ENCODE measurements around the gene USP6NL.
"Not testable (repeated sequence)": the region's sequence is repeated elsewhere in the genome, so short reads cannot be mapped to it uniquely, and the experiment has no call there.

The USP6NL gene

DNA sequence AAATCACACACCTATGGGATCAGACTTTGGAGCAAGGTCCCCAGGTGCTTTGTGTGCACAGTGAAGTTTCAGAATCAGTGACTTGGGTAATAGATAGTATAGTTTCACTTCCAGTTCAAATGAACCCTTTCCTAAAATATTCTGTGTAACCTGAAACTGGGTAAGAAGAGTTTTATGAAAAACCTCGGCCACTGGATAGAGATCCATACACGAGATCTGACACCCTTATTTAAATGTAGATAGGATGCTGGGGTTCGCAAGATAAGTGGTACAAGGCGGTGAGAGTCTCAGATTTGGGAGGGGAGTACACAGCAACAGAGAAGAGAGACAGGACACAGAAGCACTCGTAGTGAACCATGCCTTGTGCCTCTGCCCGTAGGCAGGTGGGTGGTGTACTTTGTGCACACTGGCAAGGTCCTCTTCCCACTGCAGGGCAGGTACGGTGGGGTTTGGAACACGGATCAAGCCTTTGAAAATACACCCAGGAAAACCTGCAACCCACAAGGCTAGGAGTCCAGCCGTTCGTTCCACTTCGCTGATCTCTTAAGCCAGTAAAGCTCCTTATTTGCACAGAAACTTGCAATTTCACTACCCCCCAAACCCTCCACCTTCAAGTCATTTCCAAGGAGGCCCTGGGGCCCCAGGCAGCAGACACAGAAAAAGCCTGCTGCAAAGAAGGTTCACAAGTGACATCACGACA lies 162.8 kb downstream of the USP6NL start:
- H3K4me3 ChIP-seq (ENCODE audit: low read depth, low read length) = no peak overlapping the region

DNA sequence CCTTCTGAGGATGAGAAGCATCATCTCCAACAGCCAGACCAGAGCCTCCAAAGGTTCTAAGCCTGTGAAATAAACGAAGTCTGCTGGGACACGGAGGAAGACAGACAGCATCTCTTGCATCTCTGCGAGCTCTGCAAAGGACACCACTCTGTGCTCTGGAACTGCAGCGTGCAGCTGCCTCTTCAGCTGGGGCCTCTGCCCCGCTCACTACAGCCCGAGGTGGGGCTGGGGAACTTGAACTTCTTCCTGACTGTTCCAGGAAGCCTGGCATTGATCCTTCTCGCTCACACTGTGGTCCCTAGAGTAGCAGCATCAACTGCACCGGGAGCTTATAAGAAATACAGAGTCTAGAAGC lies 163.3 kb downstream of the USP6NL start:
- no peak overlapping the region for H3K4me3 ChIP-seq (ENCODE audit: low read depth, low read length)

DNA sequence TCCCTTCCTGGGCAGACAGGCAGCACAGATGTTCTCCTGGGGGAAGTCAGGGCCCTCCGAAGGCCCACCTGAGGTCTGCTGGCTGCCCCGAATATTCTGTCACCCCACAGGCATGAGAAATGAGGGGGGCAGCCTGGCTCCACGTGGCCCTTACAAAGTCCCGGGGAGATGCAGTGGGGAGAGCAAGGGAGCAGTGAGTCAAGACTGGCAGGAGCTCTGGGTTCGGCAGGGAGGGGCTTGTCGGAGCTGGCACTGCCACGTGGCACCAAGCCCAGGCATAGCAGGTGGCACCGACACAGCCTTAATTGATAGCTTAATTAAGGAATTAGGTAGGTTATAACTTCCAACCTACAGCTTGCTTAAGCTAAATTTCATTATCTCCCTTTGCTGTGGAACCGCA lies 163.9 kb downstream of the USP6NL start:
- H3K4me3 ChIP-seq (ENCODE audit: low read depth, low read length) = no peak overlapping the region

GRCh38 chr10:11446864-11447263 lies 164.6 kb downstream of the USP6NL start:
- no peak overlapping the region for H3K4me3 ChIP-seq (ENCODE audit: low read depth, low read length)

- H3K4me3 ChIP-seq (ENCODE audit: low read depth, low read length) = no peak overlapping the region
Observed at GRCh38 chr10:11446133-11446532, 165.3 kb downstream of the USP6NL start.

DNA sequence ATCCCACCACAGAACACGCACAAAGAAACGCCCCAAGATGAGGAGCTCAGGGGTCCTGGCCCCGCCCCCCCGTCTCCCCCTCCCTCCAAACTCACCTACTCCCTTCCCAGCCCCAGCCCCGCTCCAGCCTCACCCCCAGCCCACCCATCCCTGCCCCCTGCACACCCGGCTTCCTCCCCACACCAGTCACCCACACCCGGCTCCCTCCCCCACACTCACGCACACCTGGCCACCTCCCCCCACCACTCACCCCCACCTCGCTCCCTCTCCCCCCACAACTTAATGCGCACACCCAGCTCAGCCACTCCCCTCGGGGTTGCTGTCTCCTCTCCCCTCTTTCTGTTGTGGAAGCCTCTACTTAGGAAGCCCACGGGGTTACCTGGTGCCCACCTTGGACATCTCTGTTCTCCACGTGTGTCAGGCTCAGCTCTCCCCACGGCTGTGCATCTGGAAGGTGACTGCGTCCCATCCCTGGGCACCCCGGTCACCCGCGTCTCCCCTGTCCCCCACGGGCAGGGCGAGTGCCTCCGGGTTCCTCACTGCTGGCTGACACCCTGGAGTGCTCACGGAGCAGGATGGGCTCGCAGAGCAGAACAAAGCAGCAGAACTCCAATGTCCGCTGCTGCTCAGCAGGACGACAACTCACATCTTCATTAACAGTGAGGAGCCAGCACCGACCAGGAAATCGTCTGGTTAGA lies 166.8 kb downstream of the USP6NL start:
- H3K4me3 ChIP-seq (ENCODE audit: low read depth, low read length) = no peak overlapping the region

GRCh38 chr10:11444155-11444530 lies 167.3 kb downstream of the USP6NL start:
- no peak overlapping the region for H3K4me3 ChIP-seq (ENCODE audit: low read depth, low read length)

DNA sequence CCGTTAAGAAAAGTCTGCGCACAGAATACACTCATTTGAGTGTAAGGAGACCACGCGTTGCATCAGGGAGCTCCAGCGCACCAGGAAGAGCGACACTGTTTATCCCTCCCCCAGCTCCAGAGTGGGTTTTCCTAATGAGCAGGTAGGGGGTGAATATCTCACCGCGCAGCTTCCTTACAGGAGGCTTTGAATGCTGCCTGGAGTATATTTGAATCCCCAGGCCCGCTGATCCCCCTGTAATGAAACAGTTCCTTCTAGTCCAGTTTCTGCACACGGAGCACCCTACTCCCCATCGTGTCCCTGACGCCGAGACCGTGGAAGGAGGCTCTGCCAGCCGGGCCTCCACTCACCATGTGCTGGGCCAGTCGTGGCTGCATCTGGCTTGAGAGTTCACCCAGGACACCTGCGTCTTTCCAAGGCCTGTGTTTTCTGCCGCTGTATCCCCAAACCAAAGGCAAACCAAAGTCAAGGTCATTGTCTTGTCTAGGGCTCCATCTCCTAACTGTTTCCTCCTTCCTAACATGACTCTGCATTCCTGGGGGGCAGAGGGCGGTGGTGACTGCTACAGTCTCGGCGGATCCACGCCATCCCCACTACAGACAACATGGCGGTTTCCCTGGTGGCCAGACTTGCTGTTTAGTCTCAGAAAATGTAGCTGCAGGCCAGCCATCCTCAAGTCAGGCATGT lies 167.8 kb downstream of the USP6NL start:
- H3K4me3 ChIP-seq (ENCODE audit: low read depth, low read length) = no peak overlapping the region

DNA sequence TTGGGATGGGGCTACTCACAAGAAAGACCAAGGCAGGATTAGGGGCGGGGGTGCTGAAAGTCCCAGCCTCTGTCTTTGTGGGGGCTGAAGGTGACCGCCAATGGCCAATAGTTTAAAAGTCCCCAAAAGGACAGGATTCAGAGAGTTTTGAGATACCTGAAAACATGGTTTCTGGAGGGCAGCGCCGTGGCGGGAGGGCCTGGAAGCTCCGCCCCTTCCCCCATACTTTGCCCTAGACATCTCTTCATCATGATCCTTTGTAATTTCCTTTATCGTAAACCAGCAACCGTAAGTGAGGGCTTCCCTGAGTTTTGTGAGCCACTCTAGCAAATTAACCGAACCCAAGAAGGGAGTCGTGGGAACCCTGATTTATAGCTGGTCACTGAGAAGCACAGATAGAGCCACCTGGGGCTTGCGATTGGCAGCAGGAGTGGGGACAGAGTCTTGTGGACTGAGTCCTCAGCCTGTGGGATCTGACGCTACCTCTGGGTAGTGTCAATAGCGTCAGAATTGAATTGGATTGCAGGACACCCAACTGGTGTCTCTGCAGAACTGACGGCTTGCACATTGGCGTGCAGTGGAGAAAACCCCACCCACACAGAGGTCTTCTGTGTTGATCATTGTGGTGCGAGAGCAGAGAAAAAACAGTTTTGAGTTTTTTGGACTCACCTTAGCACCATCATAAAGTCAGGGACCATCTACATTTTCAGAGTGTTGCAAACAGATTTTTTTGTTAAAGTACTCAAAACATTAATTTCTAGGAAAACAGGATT lies 169.3 kb downstream of the USP6NL start:
- no peak overlapping the region for H3K4me3 ChIP-seq (ENCODE audit: low read depth, low read length)

GRCh38 chr10:11441151-11441535 lies 170.3 kb downstream of the USP6NL start:
- no peak overlapping the region for H3K4me3 ChIP-seq (ENCODE audit: low read depth, low read length)

DNA sequence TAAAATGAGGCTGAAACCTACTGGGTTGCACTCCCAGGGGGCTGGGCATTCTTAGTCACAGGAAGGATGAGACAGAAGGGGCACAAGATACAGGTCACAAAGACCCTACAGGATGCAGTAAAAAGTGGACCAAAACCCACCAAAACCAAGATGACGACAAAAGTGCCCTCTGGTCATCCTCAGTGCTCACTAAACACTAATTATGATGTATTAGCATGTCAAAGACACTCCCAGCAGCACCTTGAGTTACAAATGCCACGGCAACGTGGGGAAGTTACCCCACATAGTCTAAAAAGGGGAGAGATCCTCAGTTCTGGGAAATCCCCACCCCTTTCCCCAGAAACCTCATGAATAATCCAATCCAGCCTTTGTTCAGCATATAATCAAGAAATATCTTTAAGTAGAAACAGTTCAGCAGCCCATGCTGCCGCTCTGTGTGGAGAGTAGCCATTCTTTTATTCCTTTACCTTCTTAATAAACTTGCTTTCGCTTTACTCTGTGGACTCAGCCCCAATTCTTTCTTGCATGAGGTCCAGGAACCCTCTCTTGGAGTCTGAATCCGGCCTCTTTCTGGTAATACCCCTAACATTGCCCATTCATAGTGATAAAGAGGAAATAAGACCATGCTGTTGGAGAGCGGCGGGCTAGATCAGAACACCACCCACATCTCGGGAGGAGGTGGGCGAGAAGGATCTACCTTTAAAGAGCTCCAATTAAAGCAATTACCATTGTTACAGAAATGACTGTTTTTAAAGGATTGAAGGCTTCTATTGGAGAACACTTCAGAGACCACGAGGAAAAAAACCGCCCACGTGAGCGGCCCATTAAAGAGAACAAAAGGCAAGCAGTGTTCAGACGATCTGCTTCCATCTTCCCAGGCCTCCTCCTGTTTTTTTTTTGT lies 170.9 kb downstream of the USP6NL start:
- no peak overlapping the region for H3K4me3 ChIP-seq (ENCODE audit: low read depth, low read length)

- no peak overlapping the region for H3K4me3 ChIP-seq (ENCODE audit: low read depth, low read length)
Observed at GRCh38 chr10:11439523-11440053, 171.9 kb downstream of the USP6NL start.

GRCh38 chr10:11437391-11438142 lies 173.9 kb downstream of the USP6NL start:
- no peak overlapping the region for H3K4me3 ChIP-seq (ENCODE audit: low read depth, low read length)

DNA sequence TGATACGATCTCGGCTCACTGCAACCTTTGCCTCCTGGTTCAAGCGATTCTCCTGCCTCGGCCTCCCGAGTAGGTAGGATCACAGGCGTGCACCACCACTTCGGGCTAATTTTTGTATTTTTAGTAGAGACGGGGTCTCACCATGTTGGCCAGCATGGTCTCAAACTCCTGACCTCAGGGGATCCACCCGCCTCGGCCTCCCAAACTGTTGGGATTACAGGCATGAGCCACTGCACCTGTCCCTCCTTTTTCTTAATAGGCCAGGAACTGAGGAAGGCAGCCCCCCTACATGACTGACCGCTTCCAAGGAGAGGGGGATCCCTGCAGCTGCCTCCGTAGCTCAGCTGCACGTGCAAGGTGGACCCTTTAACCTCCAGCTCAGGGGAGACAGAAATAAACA lies 175.0 kb downstream of the USP6NL start:
- not testable (repeated sequence) for H3K4me3 ChIP-seq (ENCODE audit: low read depth, low read length)

DNA sequence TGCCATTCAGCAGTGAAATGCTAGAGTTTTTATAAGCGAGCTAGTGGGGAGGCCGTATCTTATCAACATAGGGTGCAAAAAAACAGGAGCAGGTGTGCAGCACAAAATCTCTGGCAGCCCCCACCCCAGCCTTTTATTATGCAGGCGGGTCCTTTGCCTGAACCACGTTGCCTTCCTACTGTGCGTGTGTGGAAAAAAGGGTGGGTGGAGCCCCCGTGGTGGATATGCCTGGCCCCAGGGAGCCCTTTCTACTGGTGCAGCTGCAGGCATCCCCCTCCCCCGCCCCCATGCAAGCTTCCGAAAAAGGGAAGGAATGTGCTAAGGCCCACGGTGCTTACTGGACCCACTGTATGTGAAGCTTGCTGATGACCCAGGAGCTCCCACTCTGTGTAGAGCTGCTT lies 175.9 kb downstream of the USP6NL start:
- no peak overlapping the region for H3K4me3 ChIP-seq (ENCODE audit: low read depth, low read length)

GRCh38 chr10:11434324-11434723 lies 177.1 kb downstream of the USP6NL start:
- no peak overlapping the region for H3K4me3 ChIP-seq (ENCODE audit: low read depth, low read length)

DNA sequence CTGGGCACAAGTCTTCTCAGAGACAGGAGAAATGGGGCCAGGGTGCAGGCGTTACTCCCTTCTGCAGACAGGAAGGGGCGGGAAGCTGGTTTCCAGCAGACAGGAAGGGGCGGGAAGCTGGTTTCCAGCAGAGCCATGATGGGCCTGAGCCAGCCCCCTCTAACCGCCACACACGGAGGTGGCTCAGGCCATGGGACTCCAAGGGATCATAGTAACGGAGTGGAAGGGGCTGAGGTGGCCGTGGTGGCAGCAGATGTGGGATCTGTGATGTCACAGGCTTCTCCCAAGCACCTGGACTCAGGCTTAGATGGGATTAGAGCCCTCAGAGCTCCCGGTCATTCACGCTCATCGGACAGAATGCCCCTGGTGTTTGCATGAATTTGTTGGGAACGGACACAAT lies 177.8 kb downstream of the USP6NL start:
- H3K4me3 ChIP-seq (ENCODE audit: low read depth, low read length) = no peak overlapping the region

GRCh38 chr10:11431216-11431555 lies 180.3 kb downstream of the USP6NL start:
- H3K4me3 ChIP-seq (ENCODE audit: low read depth, low read length) = no peak overlapping the region

GRCh38 chr10:11430421-11431215 lies 180.8 kb downstream of the USP6NL start:
- H3K4me3 ChIP-seq (ENCODE audit: low read depth, low read length) = no peak overlapping the region
